H9 (cell line): ENCODE measurements around the gene BTRC. TPM values are rescaled to one million over a fixed set of nuclear protein-coding genes. Genes with fewer than 3 reads are reported as not detected.

Source experiments
- DNase-seq: peaks from one replicate; pipeline ENCODE4 v3.0.0-alpha.2; 2017
- H2AFZ ChIP-seq: one replicate; pipeline ENCODE4 v1.6.1; 2013; ENCODE audit warnings: mild to moderate bottlenecking, low read length, control low read depth, moderate library complexity
- H2AK5ac ChIP-seq: 2 replicates; pipeline ENCODE4 v1.6.1; 2013; ENCODE audit warnings: low read length, control low read depth, mixed read lengths; ENCODE audit not compliant: insufficient read length
- H2BK120ac ChIP-seq: one replicate; pipeline ENCODE4 v1.6.1; 2013; ENCODE audit warnings: low read depth, mild to moderate bottlenecking, low read length, control low read depth, inconsistent platforms; ENCODE audit not compliant: poor library complexity, severe bottlenecking
- H2BK12ac ChIP-seq: 2 replicates; pipeline ENCODE4 v1.6.1; 2013; ENCODE audit warnings: low read length, control low read depth, mixed read lengths, low read depth; ENCODE audit not compliant: insufficient read length
- H2BK15ac ChIP-seq: 2 replicates; pipeline ENCODE4 v1.6.1; 2013; ENCODE audit warnings: low read depth, low read length, control low read depth
- H2BK20ac ChIP-seq: one replicate; pipeline ENCODE4 v1.6.1; 2013; ENCODE audit warnings: low read depth, mild to moderate bottlenecking, low read length, control low read depth, inconsistent platforms; ENCODE audit not compliant: poor library complexity, severe bottlenecking
- H2BK5ac ChIP-seq: 2 replicates; pipeline ENCODE4 v1.6.1; 2013; ENCODE audit warnings: low read length, control low read depth, mixed read lengths; ENCODE audit not compliant: insufficient read length
- H3K14ac ChIP-seq: 2 replicates; pipeline ENCODE4 v1.6.1; 2013; ENCODE audit warnings: low read length, control low read depth; ENCODE audit not compliant: insufficient read depth
- H3K18ac ChIP-seq: 2 replicates; pipeline ENCODE4 v1.6.1; 2013; ENCODE audit warnings: low read depth, mild to moderate bottlenecking, mixed read lengths, low read length, control low read depth; ENCODE audit not compliant: insufficient read length
- H3K23ac ChIP-seq: 2 replicates; pipeline ENCODE4 v1.6.1; 2013; ENCODE audit warnings: low read length, control low read depth, mixed read lengths, low read depth; ENCODE audit not compliant: insufficient read length
- H3K23me2 ChIP-seq: 2 replicates; pipeline ENCODE4 v1.6.1; 2013; ENCODE audit warnings: low read depth, mild to moderate bottlenecking, mixed read lengths, low read length, control low read depth; ENCODE audit not compliant: insufficient read length, poor library complexity, severe bottlenecking
- H3K27ac ChIP-seq: 2 replicates; pipeline ENCODE4 v1.5.1; 2013; ENCODE audit warnings: low read length, control low read depth, mixed read lengths, low read depth; ENCODE audit not compliant: insufficient read length
- H3K27me3 ChIP-seq: 2 replicates; pipeline ENCODE4 v1.6.1; 2013; ENCODE audit warnings: low read length, control low read depth, inconsistent platforms; ENCODE audit not compliant: insufficient read depth
- H3K4ac ChIP-seq: 2 replicates; pipeline ENCODE4 v1.6.1; 2013; ENCODE audit warnings: low read depth, mild to moderate bottlenecking, control low read depth, inconsistent platforms, low read length, moderate library complexity
- H3K4me1 ChIP-seq: 2 replicates; pipeline ENCODE4 v1.6.1; 2013; ENCODE audit warnings: low read length, control low read depth, inconsistent platforms; ENCODE audit not compliant: insufficient read depth
- H3K4me2 ChIP-seq: 2 replicates; pipeline ENCODE4 v1.6.1; 2013; ENCODE audit warnings: low read length, control low read depth, mixed read lengths; ENCODE audit not compliant: insufficient read length, insufficient read depth
- H3K56ac ChIP-seq: 2 replicates; pipeline ENCODE4 v1.6.1; 2013; ENCODE audit warnings: low read depth, mild to moderate bottlenecking, mixed read lengths, low read length, control low read depth; ENCODE audit not compliant: insufficient read length
- H3K79me1 ChIP-seq: 2 replicates; pipeline ENCODE4 v1.6.1; 2013; ENCODE audit warnings: low read depth, mild to moderate bottlenecking, moderate library complexity, low read length, control low read depth, inconsistent platforms; ENCODE audit not compliant: insufficient read depth, poor library complexity, severe bottlenecking
- H3K79me2 ChIP-seq: 2 replicates; pipeline ENCODE4 v1.6.1; 2013; ENCODE audit warnings: low read length, control low read depth, inconsistent platforms; ENCODE audit not compliant: insufficient read depth
- H3K9ac ChIP-seq: 2 replicates; pipeline ENCODE4 v1.6.1; 2013; ENCODE audit warnings: low read length, control low read depth, mixed read lengths; ENCODE audit not compliant: insufficient read length; ENCODE audit errors: extremely low read depth
- H3K9me3 ChIP-seq: one replicate; pipeline ENCODE4 v1.6.1; 2013; ENCODE audit warnings: low read depth, low read length, inconsistent platforms; ENCODE audit not compliant: control insufficient read depth
- H3T11ph ChIP-seq: one replicate; pipeline ENCODE4 v1.6.1; 2013; ENCODE audit warnings: mild to moderate bottlenecking, low read length, control low read depth, inconsistent platforms
- H4K20me1 ChIP-seq: one replicate; pipeline ENCODE4 v1.6.1; 2013; ENCODE audit not compliant: control insufficient read depth, insufficient read length, insufficient read depth
- H4K5ac ChIP-seq: 2 replicates; pipeline ENCODE4 v1.6.1; 2013; ENCODE audit warnings: low read depth, mild to moderate bottlenecking, mixed read lengths, low read length, control low read depth; ENCODE audit not compliant: insufficient read length
- H4K8ac ChIP-seq: replicated peaks from 2 replicates; pipeline ENCODE4 v1.6.1; 2013; ENCODE audit warnings: low read length, control low read depth, mixed read lengths, low read depth; ENCODE audit not compliant: insufficient read length
- H4K91ac ChIP-seq: 2 replicates; pipeline ENCODE4 v1.6.1; 2013; ENCODE audit warnings: low read depth, mild to moderate bottlenecking, moderate library complexity, mixed read lengths, low read length, control low read depth; ENCODE audit not compliant: insufficient read length
- H3K27ac Mint-ChIP-seq, 3 experiments: 2 replicates in 2 of 3; 3 replicates in 1 of 3; pipeline ENCODE4 v1.8.0; 2020 to 2021; ENCODE audit warnings: mixed read lengths in 3 of 3, mild to moderate bottlenecking in 1 of 3, moderate library complexity in 1 of 3
- H3K27me3 Mint-ChIP-seq: 2 replicates; pipeline ENCODE4 v1.8.0; 2021; ENCODE audit warnings: low read depth, mild to moderate bottlenecking, moderate library complexity, mixed read lengths
- H3K36me3 Mint-ChIP-seq, 3 experiments: 2 replicates in 2 of 3; 3 replicates in 1 of 3; pipeline ENCODE4 v1.8.0; 2020 to 2021; ENCODE audit warnings: low read depth in 3 of 3, mixed read lengths in 3 of 3; ENCODE audit not compliant: insufficient read depth in 1 of 3
- H3K4me1 Mint-ChIP-seq, 2 experiments: 2 replicates each; pipeline ENCODE4 v1.8.0; 2020; ENCODE audit warnings: mixed read lengths in 2 of 2
- H3K4me3 Mint-ChIP-seq, 2 experiments: 2 replicates in 1 of 2; 3 replicates in 1 of 2; pipeline ENCODE4 v1.8.0; 2020 to 2021; ENCODE audit warnings: mild to moderate bottlenecking in 2 of 2, mixed read lengths in 2 of 2, moderate library complexity in 1 of 2
- H3K9me3 Mint-ChIP-seq, 2 experiments: 2 replicates in 1 of 2; 3 replicates in 1 of 2; pipeline ENCODE4 v1.8.0; 2020; ENCODE audit warnings: mild to moderate bottlenecking in 2 of 2, mixed read lengths in 2 of 2, moderate library complexity in 1 of 2
- WGBS: extraction: QIAGEN DNeasy Blood & Tissue Kit; methylation state at CpG from one replicate; pipeline ENCODE4 v1.1.7; 2013; ENCODE audit warnings: missing lambda C conversion rate, low lambda C conversion rate, mixed read lengths; ENCODE audit not compliant: insufficient read length; ENCODE audit errors: extremely low coverage; 5-methylcytosine and 5-hydroxymethylcytosine counted together
- total RNA-seq: library from RNA; stranded (reverse); gene quantifications from 2 replicates; pipeline ENCODE4 v1.2.1, GENCODE V29; 2021
- TF ChIP-seq, protein P1 (sequence below): fragments of 200-600 bp; sonication (generic); conservative IDR thresholded peaks from 3 replicates; pipeline ENCODE4 v1.8.0; 2021; ENCODE audit warnings: antibody characterized with exemption, mild to moderate bottlenecking

The BTRC gene
- total RNA-seq, 1 experiment from 2014 or later = 24.2 TPM

DNA sequence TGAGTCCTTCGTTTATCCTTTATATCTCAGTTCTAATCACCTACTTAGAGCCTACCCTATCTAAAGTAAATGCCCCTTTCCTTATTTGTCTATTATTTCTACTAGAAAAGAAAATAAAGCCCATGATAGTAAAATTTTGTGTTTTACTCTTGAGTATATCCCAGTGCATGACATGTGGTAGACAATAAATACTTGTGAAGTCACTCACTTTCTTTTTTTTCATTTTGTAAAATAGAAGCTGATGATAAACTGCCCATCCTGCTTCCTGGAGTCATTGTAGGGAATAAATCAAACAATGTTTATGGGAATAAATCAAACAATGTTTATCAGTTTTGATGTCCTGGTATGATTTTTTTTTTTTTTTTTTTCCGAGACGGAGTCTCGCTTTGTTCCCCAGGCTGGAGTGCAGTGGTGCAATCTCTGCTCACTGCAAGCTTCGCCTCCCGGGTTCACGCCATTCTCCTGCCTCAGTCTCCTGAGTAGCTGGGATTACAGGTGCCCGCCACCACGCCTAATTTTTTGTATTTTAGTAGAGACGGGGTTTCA lies 36.1 kb downstream of the BTRC start:
- H3K27me3 Mint-ChIP-seq = no peaks in the 10 kb centered on the region
- Histone ChIP-seq H3K27me3 (no peaks in the 10 kb centered on the region), H2AFZ (no peak overlapping the region), H3K18ac (no peak overlapping the region), H2BK120ac (no peak overlapping the region), H4K20me1 (no peaks in the 10 kb centered on the region), H3K56ac (no peak overlapping the region), H2BK5ac (no peak overlapping the region), H3K79me1 (no peaks in the 10 kb centered on the region), H3K4me2 (no peak overlapping the region), H3K23me2 (no peaks in the 10 kb centered on the region), H4K5ac (no peak overlapping the region), H3K9me3 (no peaks in the 10 kb centered on the region), H3K4ac (no peak overlapping the region), H4K8ac (no peak overlapping the region), H3T11ph (no peak overlapping the region), H2BK15ac (no peak overlapping the region), H3K4me1 (no peaks in the 10 kb centered on the region), H3K79me2 (no peaks in the 10 kb centered on the region), H2AK5ac (no peak overlapping the region), H2BK12ac (no peak overlapping the region), H2BK20ac (no peak overlapping the region), H3K14ac (no peak overlapping the region), H3K27ac (no peak overlapping the region), H3K23ac (no peak overlapping the region), H4K91ac (no peak overlapping the region), H3K9ac (no peak overlapping the region)
- H3K4me3 Mint-ChIP-seq = no peak overlapping the region
- DNase-seq = no peak
- no peaks in the 10 kb centered on the region for H3K9me3 Mint-ChIP-seq
- H3K4me1 Mint-ChIP-seq = 0 out of 4 replicates have a peak, but pooled peaks cover 0 to 2% of the 10 kb centered on the region in 2 experiments
- H3K27ac Mint-ChIP-seq = no peak overlapping the region
- WGBS = no CpG with 5 or more reads among the region's 10 CpGs
- H3K36me3 Mint-ChIP-seq = no peaks in the 10 kb centered on the region
- TF ChIP-seq, protein P1, sequence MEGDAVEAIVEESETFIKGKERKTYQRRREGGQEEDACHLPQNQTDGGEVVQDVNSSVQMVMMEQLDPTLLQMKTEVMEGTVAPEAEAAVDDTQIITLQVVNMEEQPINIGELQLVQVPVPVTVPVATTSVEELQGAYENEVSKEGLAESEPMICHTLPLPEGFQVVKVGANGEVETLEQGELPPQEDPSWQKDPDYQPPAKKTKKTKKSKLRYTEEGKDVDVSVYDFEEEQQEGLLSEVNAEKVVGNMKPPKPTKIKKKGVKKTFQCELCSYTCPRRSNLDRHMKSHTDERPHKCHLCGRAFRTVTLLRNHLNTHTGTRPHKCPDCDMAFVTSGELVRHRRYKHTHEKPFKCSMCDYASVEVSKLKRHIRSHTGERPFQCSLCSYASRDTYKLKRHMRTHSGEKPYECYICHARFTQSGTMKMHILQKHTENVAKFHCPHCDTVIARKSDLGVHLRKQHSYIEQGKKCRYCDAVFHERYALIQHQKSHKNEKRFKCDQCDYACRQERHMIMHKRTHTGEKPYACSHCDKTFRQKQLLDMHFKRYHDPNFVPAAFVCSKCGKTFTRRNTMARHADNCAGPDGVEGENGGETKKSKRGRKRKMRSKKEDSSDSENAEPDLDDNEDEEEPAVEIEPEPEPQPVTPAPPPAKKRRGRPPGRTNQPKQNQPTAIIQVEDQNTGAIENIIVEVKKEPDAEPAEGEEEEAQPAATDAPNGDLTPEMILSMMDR = no peak
